ENCODE data around the gene PRPS1L1. TPM values are rescaled to one million over a fixed set of nuclear protein-coding genes. Genes with fewer than 3 reads are reported as not detected.

The PRPS1L1 gene
- polyA plus RNA-seq, result not detected

- H3K27ac ChIP-seq (ENCODE audit: low read depth, low read length), result no peak within 1 kb of the TSS
- WGBS, 3 donors, result 95 to 97% (median 96%) methylated on average over 17 of the region's 17 CpGs
These were observed at the start of gene PRPS1L1 for GRCh38 chr7:18027628-18028027. Gene PRPS1L1, minus strand, starts transcription at chr7:18027846.

GRCh38 chr7:18076461-18076860 lies 48.8 kb upstream of the PRPS1L1 start:
- H3K27ac ChIP-seq (ENCODE audit: low read depth, low read length), result no peak overlapping the region
- 81 to 91% (median 86%) methylated on average over 1 of the region's 1 CpG for WGBS, 3 donors

- no peak overlapping the region for H3K27ac ChIP-seq (ENCODE audit: low read depth, low read length)
- WGBS, 3 donors, result 85 to 87% (median 85%) methylated on average over 3 of the region's 3 CpGs
These were observed 41.1 kb upstream of the PRPS1L1 start for GRCh38 chr7:18068745-18069144.

GRCh38 chr7:18064242-18064838 lies 36.7 kb upstream of the PRPS1L1 start:
- no peak overlapping the region for H3K27ac ChIP-seq (ENCODE audit: low read depth, low read length)
- 87 to 92% (median 90%) methylated on average over 6 of the region's 6 CpGs for WGBS, 3 donors

GRCh38 chr7:18063149-18063901 lies 35.7 kb upstream of the PRPS1L1 start:
- 56 to 84% (median 81%) methylated on average over 5 of the region's 5 CpGs for WGBS, 3 donors
- no peak overlapping the region for H3K27ac ChIP-seq (ENCODE audit: low read depth, low read length)

- no peak overlapping the region for H3K27ac ChIP-seq (ENCODE audit: low read depth, low read length)
- WGBS, 3 donors, result 71 to 92% (median 88%) methylated on average over 4 of the region's 4 CpGs
These were observed 31.5 kb upstream of the PRPS1L1 start for GRCh38 chr7:18059171-18059570.

GRCh38 chr7:18053941-18054340 lies 26.3 kb upstream of the PRPS1L1 start:
- H3K27ac ChIP-seq (ENCODE audit: low read depth, low read length), result no peak overlapping the region
- WGBS, 3 donors, result 79 to 95% (median 86%) methylated on average over 2 of the region's 2 CpGs

- 40 to 55% (median 44%) methylated on average over 2 of the region's 2 CpGs for WGBS, 3 donors
- H3K27ac ChIP-seq (ENCODE audit: low read depth, low read length), result no peak overlapping the region
These were observed 25.7 kb upstream of the PRPS1L1 start for GRCh38 chr7:18053177-18053928.

- 55 to 89% (median 82%) methylated on average over 4 of the region's 4 CpGs for WGBS, 3 donors
- no peak overlapping the region for H3K27ac ChIP-seq (ENCODE audit: low read depth, low read length)
These were observed 21.6 kb upstream of the PRPS1L1 start for GRCh38 chr7:18049262-18049661.

- H3K27ac ChIP-seq (ENCODE audit: low read depth, low read length), result no peak overlapping the region
- WGBS, 3 donors, result 61 to 65% (median 65%) methylated on average over 1 of the region's 1 CpG
These were observed 19.0 kb upstream of the PRPS1L1 start for GRCh38 chr7:18046601-18047000.

GRCh38 chr7:18045171-18045570 lies 17.5 kb upstream of the PRPS1L1 start:
- H3K27ac ChIP-seq (ENCODE audit: low read depth, low read length), result no peak overlapping the region
- 60 to 74% (median 70%) methylated on average over 3 of the region's 3 CpGs for WGBS, 3 donors

GRCh38 chr7:18041191-18041590 lies 13.5 kb upstream of the PRPS1L1 start:
- H3K27ac ChIP-seq (ENCODE audit: low read depth, low read length), result no peak overlapping the region

GRCh38 chr7:18040196-18040595 lies 12.6 kb upstream of the PRPS1L1 start:
- WGBS, 3 donors, result 60 to 82% (median 82%) methylated on average over 5 of the region's 5 CpGs

GRCh38 chr7:18038382-18038781 lies 10.7 kb upstream of the PRPS1L1 start:
- H3K27ac ChIP-seq (ENCODE audit: low read depth, low read length), result no peak overlapping the region

More at GRCh38 chr7:18040196-18040595, 12.6 kb upstream of the PRPS1L1 start:
- no peak overlapping the region for H3K27ac ChIP-seq (ENCODE audit: low read depth, low read length)

GRCh38 chr7:18037609-18038008 lies 10.0 kb upstream of the PRPS1L1 start:
- no peak overlapping the region for H3K27ac ChIP-seq (ENCODE audit: low read depth, low read length)
- 91 to 95% (median 94%) methylated on average over 3 of the region's 3 CpGs for WGBS, 3 donors

- H3K27ac ChIP-seq (ENCODE audit: low read depth, low read length), result no peak overlapping the region
- 90 to 98% (median 98%) methylated on average over 3 of the region's 3 CpGs for WGBS, 3 donors
These were observed 9.1 kb upstream of the PRPS1L1 start for GRCh38 chr7:18036783-18037182.

GRCh38 chr7:18030758-18031157 lies 3.1 kb upstream of the PRPS1L1 start:
- 17 to 50% (median 48%) methylated on average over 1 of the region's 1 CpG for WGBS, 3 donors
- no peak overlapping the region for H3K27ac ChIP-seq (ENCODE audit: low read depth, low read length)

GRCh38 chr7:18020138-18020715 lies 7.4 kb downstream of the PRPS1L1 start:
- H3K27ac ChIP-seq (ENCODE audit: low read depth, low read length), result no peak overlapping the region
- WGBS, 3 donors, result 66 to 84% (median 84%) methylated on average over 3 of the region's 3 CpGs

GRCh38 chr7:18019555-18019954 lies 8.1 kb downstream of the PRPS1L1 start:
- 31 to 68% (median 33%) methylated on average over 1 of the region's 1 CpG for WGBS, 3 donors
- no peak overlapping the region for H3K27ac ChIP-seq (ENCODE audit: low read depth, low read length)

Measured in adipose tissue (tissue), 3 donors.